Upper lobe of left lung (tissue), 6 donors: ENCODE data around the gene GNAO1. TPM values are rescaled to one million over a fixed set of nuclear protein-coding genes. Genes with fewer than 3 reads are reported as not detected.
"Not testable (repeated sequence)": the region's sequence is repeated elsewhere in the genome, so short reads cannot be mapped to it uniquely, and the experiment has no call there.

Experiments used
- ATAC-seq, 2 donors: fragments of 200-7000 bp; cut with Tn5 transposase; one replicate each; pipeline ENCODE4 v1.9.1; 2022; ENCODE audit warnings: mild to moderate bottlenecking in 2 of 2, moderate library complexity in 2 of 2; ENCODE audit not compliant: low FRiP score in 2 of 2
- DNase-seq, 2 donors: peaks; one replicate each; pipeline ENCODE4 v3.0.0-alpha.2; 2019 to 2020
- H3K27ac ChIP-seq, 4 donors: fragments of 200-600 bp; sonication (generic); one replicate each; pipeline ENCODE4 v1.5.1; 2016 to 2019
- H3K27me3 ChIP-seq, 4 donors: fragments of 200-600 bp; sonication (generic); one replicate each; pipeline ENCODE4 v1.5.1; 2017 to 2019
- H3K36me3 ChIP-seq, 4 donors: fragments of 200-600 bp; sonication (generic); one replicate each; pipeline ENCODE4 v1.5.1; 2016 to 2019
- H3K4me1 ChIP-seq, 4 donors: fragments of 200-600 bp; sonication (generic); one replicate each; pipeline ENCODE4 v1.5.1; 2018 to 2019
- H3K4me3 ChIP-seq, 4 donors: fragments of 200-600 bp; sonication (generic); one replicate each; pipeline ENCODE4 v1.5.1; 2017 to 2019; ENCODE audit warnings: mild to moderate bottlenecking in 2 of 4, moderate library complexity in 1 of 4
- H3K9me3 ChIP-seq, 4 donors: fragments of 200-600 bp; sonication (generic); one replicate each; pipeline ENCODE4 v1.5.1; 2018 to 2019
- CTCF ChIP-seq, 6 experiments: fragments of 450-650 bp in 4 of 6; fragments of 200-600 bp in 2 of 6; sonication (generic) in 2 of 6; IDR thresholded peaks; one replicate each; pipeline ENCODE4 v1.5.1; 2016 to 2019; ENCODE audit warnings: antibody characterized with exemption in 6 of 6
- EP300 ChIP-seq, 4 donors: sonication (generic); formaldehyde crosslinking; IDR thresholded peaks; one replicate each; pipeline ENCODE4 v1.5.1; 2017; ENCODE audit warnings: antibody characterized with exemption in 4 of 4, control low read depth in 2 of 4
- POLR2A ChIP-seq, 4 donors: fragments of 450-650 bp; IDR thresholded peaks; one replicate each; pipeline ENCODE4 v1.5.1; 2016 to 2017; ENCODE audit warnings: antibody characterized with exemption in 4 of 4, mild to moderate bottlenecking in 2 of 4
- POLR2AphosphoS5 ChIP-seq, 2 donors: sonication (generic); formaldehyde crosslinking; IDR thresholded peaks; one replicate each; pipeline ENCODE4 v1.5.1; 2017; ENCODE audit warnings: antibody characterized with exemption in 2 of 2
- WGBS, 2 donors: methylation state at CpG; one replicate each; pipeline ENCODE4 v1.1.5; 2017 to 2018; 5-methylcytosine and 5-hydroxymethylcytosine counted together
- total RNA-seq, 6 donors: library from RNA; depleted of rRNA in 4 of 6; stranded (reverse); fragments of >200 nt in 4 of 6; gene quantifications; one replicate each; pipeline versions ENCODE4 v1.1.0 to v1.2.1, GENCODE V29; 2016 to 2021
- donor health status: DM: no; HTN: no; CAD: no; lungs with moderate emphysema.
- donor health status: DM: no; HTN: yes; CAD: no; lungs with severe emphysema.

The GNAO1 gene
- total RNA-seq, 6 donors from 2014 or later: 0.46 to 2.7 (median 0.79) TPM; not detected in 1

GRCh38 chr16:56382901-56383355 is 191.6 kb downstream of the GNAO1 start:
- Histone ChIP-seq H3K9me3 (peaks cover 4 to 16% (median 12%) of the 10 kb centered on the region in 4 donors), H3K27me3 (no peaks in the 10 kb centered on the region), H3K4me3 (no peak overlapping the region), H3K4me1 (no peaks in the 10 kb centered on the region), H3K27ac (no peak overlapping the region), H3K36me3 (peaks cover 9 to 87% (median 60%) of the 10 kb centered on the region in 4 donors)
- no peak for TF ChIP-seq POLR2A (IDR thresholded peaks at IDR 0.05)
- no peak for TF ChIP-seq EP300 (IDR thresholded peaks at IDR 0.05)
- no peak for TF ChIP-seq POLR2AphosphoS5 (IDR thresholded peaks at IDR 0.05)
- no peak for TF ChIP-seq CTCF (IDR thresholded peaks at IDR 0.05)
- WGBS, 2 donors: 78 to 84% methylated on average over 5 of the region's 5 CpGs
- DNase-seq (no peak), ATAC-seq (no peak)

GRCh38 chr16:56384074-56384721 is 192.9 kb downstream of the GNAO1 start:
- H3K4me3 ChIP-seq: no peak overlapping the region
- H3K4me1 ChIP-seq: no peaks in the 10 kb centered on the region
- WGBS, 2 donors: 92 to 98% methylated on average over 4 of the region's 4 CpGs
- no peaks in the 10 kb centered on the region for H3K27me3 ChIP-seq
- TF ChIP-seq EP300 (IDR thresholded peaks at IDR 0.05) (no peak), POLR2A (IDR thresholded peaks at IDR 0.05) (no peak), CTCF (IDR thresholded peaks at IDR 0.05) (no peak), POLR2AphosphoS5 (IDR thresholded peaks at IDR 0.05) (no peak)
- no peak overlapping the region for H3K27ac ChIP-seq
- ATAC-seq (no peak), DNase-seq (no peak)
- peaks cover 20 to 95% (median 71%) of the 10 kb centered on the region in 4 donors for H3K36me3 ChIP-seq
- peaks cover 4 to 16% (median 12%) of the 10 kb centered on the region in 4 donors for H3K9me3 ChIP-seq

GRCh38 chr16:56387396-56387795 is 196.1 kb downstream of the GNAO1 start:
- ATAC-seq (no peak), DNase-seq (no peak)
- H3K9me3 ChIP-seq: no peaks in the 10 kb centered on the region
- no peak overlapping the region for H3K4me3 ChIP-seq
- H3K27me3 ChIP-seq: no peaks in the 10 kb centered on the region
- H3K27ac ChIP-seq: no peak overlapping the region
- peaks cover 19 to 93% (median 62%) of the 10 kb centered on the region in 4 donors for H3K36me3 ChIP-seq
- 86 to 100% methylated on average over 3 of the region's 3 CpGs for WGBS, 2 donors
- TF ChIP-seq CTCF (IDR thresholded peaks at IDR 0.05) (no peak), POLR2A (IDR thresholded peaks at IDR 0.05) (no peak), POLR2AphosphoS5 (IDR thresholded peaks at IDR 0.05) (no peak), EP300 (IDR thresholded peaks at IDR 0.05) (no peak)
- no peaks in the 10 kb centered on the region for H3K4me1 ChIP-seq

- peaks cover 19 to 85% (median 59%) of the 10 kb centered on the region in 4 donors for H3K36me3 ChIP-seq
- no peaks in the 10 kb centered on the region for H3K4me1 ChIP-seq
- no peaks in the 10 kb centered on the region for H3K27me3 ChIP-seq
- ATAC-seq (no peak), DNase-seq (no peak)
- no peak overlapping the region for H3K27ac ChIP-seq
- no peak overlapping the region for H3K4me3 ChIP-seq
- no peaks in the 10 kb centered on the region for H3K9me3 ChIP-seq
- TF ChIP-seq POLR2AphosphoS5 (IDR thresholded peaks at IDR 0.05) (no peak), POLR2A (IDR thresholded peaks at IDR 0.05) (no peak), EP300 (IDR thresholded peaks at IDR 0.05) (no peak), CTCF (IDR thresholded peaks at IDR 0.05) (no peak)
Measured at GRCh38 chr16:56388209-56388608, 196.9 kb downstream of the GNAO1 start.

GRCh38 chr16:56389554-56389953 is 198.3 kb downstream of the GNAO1 start:
- Histone ChIP-seq H3K27ac (no peak overlapping the region), H3K4me1 (no peaks in the 10 kb centered on the region), H3K36me3 (peaks cover 19 to 71% (median 46%) of the 10 kb centered on the region in 4 donors), H3K27me3 (no peaks in the 10 kb centered on the region), H3K4me3 (no peak overlapping the region), H3K9me3 (no peaks in the 10 kb centered on the region)
- 87 to 96% methylated on average over 3 of the region's 3 CpGs for WGBS, 2 donors
- DNase-seq (no peak), ATAC-seq (no peak)
- TF ChIP-seq EP300 (IDR thresholded peaks at IDR 0.05): no peak
- no peak for TF ChIP-seq POLR2AphosphoS5 (IDR thresholded peaks at IDR 0.05)
- TF ChIP-seq CTCF (IDR thresholded peaks at IDR 0.05): no peak
- no peak for TF ChIP-seq POLR2A (IDR thresholded peaks at IDR 0.05)

- H3K9me3 ChIP-seq, ATAC-seq, H3K27ac ChIP-seq, DNase-seq, H3K27me3 ChIP-seq, H3K4me3 ChIP-seq: not testable (repeated sequence)
- peaks cover 0 to 10% (median 2%) of the 10 kb centered on the region in 4 donors for H3K4me1 ChIP-seq
- WGBS, 2 donors: 78 to 95% methylated on average over 3 of the region's 3 CpGs
- peaks cover 5 to 29% (median 14%) of the 10 kb centered on the region in 4 donors for H3K36me3 ChIP-seq
Measured at GRCh38 chr16:56396724-56397123, 205.4 kb downstream of the GNAO1 start.
